ENCODE results near the gene ARHGAP25. TPM values are rescaled to one million over a fixed set of nuclear protein-coding genes. Genes with fewer than 3 reads are reported as not detected.
"Not testable (repeated sequence)": the region's sequence is repeated elsewhere in the genome, so short reads cannot be mapped to it uniquely, and the experiment has no call there.

The ARHGAP25 gene
- total RNA-seq, 1 donor: under 0.01 TPM

- Histone ChIP-seq H3K4me3 (ENCODE audit: insufficient read depth, low read length) (no peak overlapping the region), H3K27me3 (ENCODE audit: insufficient read depth, low read length) (peaks cover 21% of the 10 kb centered on the region), H2AFZ (ENCODE audit: low read length) (no peak overlapping the region), H3K36me3 (ENCODE audit: insufficient read depth, low read length) (no peaks in the 10 kb centered on the region), H4K20me1 (ENCODE audit: insufficient read depth, low read length) (no peaks in the 10 kb centered on the region), H3K4me2 (ENCODE audit: insufficient read depth, low read length) (no peak overlapping the region), H3K27ac (ENCODE audit: low read depth, low read length) (no peak overlapping the region), H3K9me3 (ENCODE audit: low read depth, low read length) (no peaks in the 10 kb centered on the region), H3K4me1 (ENCODE audit: insufficient read depth, low read length) (no peaks in the 10 kb centered on the region), H3K79me2 (ENCODE audit: insufficient read depth, low read length) (no peaks in the 10 kb centered on the region)
- DNase-seq (ENCODE audit: insufficient read length, low spot score, missing footprints): no peak
- TF ChIP-seq CTCF (IDR thresholded peaks at IDR 0.05; ENCODE audit: extremely low read depth, low read depth, low read length): no peak
These were observed 64.8 kb downstream of the ARHGAP25 start for GRCh38 chr2:68799140-68800026.

GRCh38 chr2:68800027-68800401 is 65.4 kb downstream of the ARHGAP25 start:
- Histone ChIP-seq H3K9me3 (ENCODE audit: low read depth, low read length) (no peaks in the 10 kb centered on the region), H3K79me2 (ENCODE audit: insufficient read depth, low read length) (no peaks in the 10 kb centered on the region), H3K36me3 (ENCODE audit: insufficient read depth, low read length) (no peaks in the 10 kb centered on the region), H3K27me3 (ENCODE audit: insufficient read depth, low read length) (peaks cover 23% of the 10 kb centered on the region), H3K4me1 (ENCODE audit: insufficient read depth, low read length) (no peaks in the 10 kb centered on the region), H3K27ac (ENCODE audit: low read depth, low read length) (no peak overlapping the region), H4K20me1 (ENCODE audit: insufficient read depth, low read length) (no peaks in the 10 kb centered on the region), H3K4me2 (ENCODE audit: insufficient read depth, low read length) (no peak overlapping the region), H2AFZ (ENCODE audit: low read length) (no peak overlapping the region), H3K4me3 (ENCODE audit: insufficient read depth, low read length) (no peak overlapping the region)
- DNase-seq (ENCODE audit: insufficient read length, low spot score, missing footprints): no peak
- no peak for TF ChIP-seq CTCF (IDR thresholded peaks at IDR 0.05; ENCODE audit: extremely low read depth, low read depth, low read length)

- no peak for TF ChIP-seq CTCF (IDR thresholded peaks at IDR 0.05; ENCODE audit: extremely low read depth, low read depth, low read length)
- Histone ChIP-seq H4K20me1 (ENCODE audit: insufficient read depth, low read length) (no peaks in the 10 kb centered on the region), H3K79me2 (ENCODE audit: insufficient read depth, low read length) (no peaks in the 10 kb centered on the region)
These were observed 65.9 kb downstream of the ARHGAP25 start for GRCh38 chr2:68800517-68800916.

GRCh38 chr2:68802161-68802560 is 67.5 kb downstream of the ARHGAP25 start:
- H3K4me3 ChIP-seq (ENCODE audit: insufficient read depth, low read length); H3K4me2 ChIP-seq (ENCODE audit: insufficient read depth, low read length); H3K9me3 ChIP-seq (ENCODE audit: low read depth, low read length); H3K4me1 ChIP-seq (ENCODE audit: insufficient read depth, low read length); H3K79me2 ChIP-seq (ENCODE audit: insufficient read depth, low read length); H2AFZ ChIP-seq (ENCODE audit: low read length); H3K36me3 ChIP-seq (ENCODE audit: insufficient read depth, low read length); H3K27ac ChIP-seq (ENCODE audit: low read depth, low read length); H4K20me1 ChIP-seq (ENCODE audit: insufficient read depth, low read length); DNase-seq (ENCODE audit: insufficient read length, low spot score, missing footprints): not testable (repeated sequence)
- peaks cover 21% of the 10 kb centered on the region for H3K27me3 ChIP-seq (ENCODE audit: insufficient read depth, low read length)

More at GRCh38 chr2:68800517-68800916, 65.9 kb downstream of the ARHGAP25 start:
- no peak overlapping the region for H3K4me2 ChIP-seq (ENCODE audit: insufficient read depth, low read length)
- H3K27ac ChIP-seq (ENCODE audit: low read depth, low read length): no peak overlapping the region
- peaks cover 21% of the 10 kb centered on the region for H3K27me3 ChIP-seq (ENCODE audit: insufficient read depth, low read length)
- no peaks in the 10 kb centered on the region for H3K36me3 ChIP-seq (ENCODE audit: insufficient read depth, low read length)
- H3K9me3 ChIP-seq (ENCODE audit: low read depth, low read length): no peaks in the 10 kb centered on the region
- DNase-seq (ENCODE audit: insufficient read length, low spot score, missing footprints): no peak
- no peak overlapping the region for H3K4me3 ChIP-seq (ENCODE audit: insufficient read depth, low read length)
- H2AFZ ChIP-seq (ENCODE audit: low read length): no peak overlapping the region
- H3K4me1 ChIP-seq (ENCODE audit: insufficient read depth, low read length): no peaks in the 10 kb centered on the region

Data from osteoblast (primary cell).